Upper lobe of left lung (tissue), 6 donors: Measurements from ENCODE around the gene HP. TPM values are rescaled to one million over a fixed set of nuclear protein-coding genes. Genes with fewer than 3 reads are reported as not detected.

Source experiments
- ATAC-seq, 2 donors: fragments of 200-7000 bp; cut with Tn5 transposase; one replicate each; pipeline ENCODE4 v1.9.1; 2022; ENCODE audit warnings: mild to moderate bottlenecking in 2 of 2, moderate library complexity in 2 of 2; ENCODE audit not compliant: low FRiP score in 2 of 2
- DNase-seq, 2 donors: peaks; one replicate each; pipeline ENCODE4 v3.0.0-alpha.2; 2019 to 2020
- H3K27ac ChIP-seq, 4 donors: fragments of 200-600 bp; sonication (generic); one replicate each; pipeline ENCODE4 v1.5.1; 2016 to 2019
- H3K27me3 ChIP-seq, 4 donors: fragments of 200-600 bp; sonication (generic); one replicate each; pipeline ENCODE4 v1.5.1; 2017 to 2019
- H3K36me3 ChIP-seq, 4 donors: fragments of 200-600 bp; sonication (generic); one replicate each; pipeline ENCODE4 v1.5.1; 2016 to 2019
- H3K4me1 ChIP-seq, 4 donors: fragments of 200-600 bp; sonication (generic); one replicate each; pipeline ENCODE4 v1.5.1; 2018 to 2019
- H3K4me3 ChIP-seq, 4 donors: fragments of 200-600 bp; sonication (generic); one replicate each; pipeline ENCODE4 v1.5.1; 2017 to 2019; ENCODE audit warnings: mild to moderate bottlenecking in 2 of 4, moderate library complexity in 1 of 4
- H3K9me3 ChIP-seq, 4 donors: fragments of 200-600 bp; sonication (generic); one replicate each; pipeline ENCODE4 v1.5.1; 2018 to 2019
- EP300 ChIP-seq, 4 donors: sonication (generic); formaldehyde crosslinking; IDR thresholded peaks; one replicate each; pipeline ENCODE4 v1.5.1; 2017; ENCODE audit warnings: antibody characterized with exemption in 4 of 4, control low read depth in 2 of 4
- POLR2A ChIP-seq, 4 donors: fragments of 450-650 bp; IDR thresholded peaks; one replicate each; pipeline ENCODE4 v1.5.1; 2016 to 2017; ENCODE audit warnings: antibody characterized with exemption in 4 of 4, mild to moderate bottlenecking in 2 of 4
- POLR2AphosphoS5 ChIP-seq, 2 donors: sonication (generic); formaldehyde crosslinking; IDR thresholded peaks; one replicate each; pipeline ENCODE4 v1.5.1; 2017; ENCODE audit warnings: antibody characterized with exemption in 2 of 2
- WGBS, 2 donors: methylation state at CpG; one replicate each; pipeline ENCODE4 v1.1.5; 2017 to 2018; 5-methylcytosine and 5-hydroxymethylcytosine counted together
- total RNA-seq, 6 donors: library from RNA; depleted of rRNA in 4 of 6; stranded (reverse); fragments of >200 nt in 4 of 6; gene quantifications; one replicate each; pipeline versions ENCODE4 v1.1.0 to v1.2.1, GENCODE V29; 2016 to 2021
- TF ChIP-seq, protein P1 (sequence below), 6 experiments: fragments of 450-650 bp in 4 of 6; fragments of 200-600 bp in 2 of 6; sonication (generic) in 2 of 6; IDR thresholded peaks; one replicate each; pipeline ENCODE4 v1.5.1; 2016 to 2019; ENCODE audit warnings: antibody characterized with exemption in 6 of 6
- donor health status: DM: no; HTN: no; CAD: no; lungs with moderate emphysema.
- donor health status: DM: no; HTN: yes; CAD: no; lungs with severe emphysema.

Gene HP
- total RNA-seq, 6 donors from 2014 or later = 13.7 to 132 (median 40.0) TPM

DNA sequence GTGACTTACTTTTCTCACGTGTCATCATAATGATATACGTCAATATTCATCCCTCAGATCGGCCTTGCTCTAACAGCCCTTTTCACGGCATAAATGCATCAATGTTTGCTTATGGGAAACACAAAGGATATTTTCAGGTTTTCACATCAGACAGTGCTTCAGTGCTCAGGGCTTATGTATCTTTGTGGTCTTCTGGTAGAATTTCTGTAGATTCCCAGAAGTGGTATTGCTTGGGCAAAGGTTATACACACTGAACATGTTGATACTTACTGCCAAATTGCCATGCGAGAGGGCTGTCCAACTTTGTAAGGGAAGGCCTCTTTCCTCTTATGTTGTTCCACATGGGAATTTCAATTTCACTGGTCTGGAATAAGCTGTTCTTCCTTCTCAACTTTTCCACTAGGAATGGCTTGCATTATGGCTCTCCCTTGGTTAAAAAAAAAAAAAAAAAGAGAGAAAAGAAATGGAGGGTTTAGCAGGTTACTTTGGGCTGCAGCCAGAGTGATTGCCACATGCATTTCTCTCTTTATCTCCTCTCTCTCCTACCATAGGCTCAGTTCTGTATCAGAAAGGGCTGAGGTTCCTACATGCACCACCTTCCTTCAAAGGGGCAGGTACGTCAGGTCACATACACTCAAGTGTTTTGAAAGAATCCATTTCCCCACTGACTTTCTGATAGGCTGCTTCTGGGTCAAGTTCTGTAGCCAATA, 26.5 kb upstream of the HP start:
- Histone ChIP-seq H3K27ac (no peak overlapping the region), H3K4me3 (no peak overlapping the region), H3K9me3 (no peaks in the 10 kb centered on the region), H3K4me1 (no peaks in the 10 kb centered on the region), H3K27me3 (no peaks in the 10 kb centered on the region), H3K36me3 (peaks cover 0 to 42% (median 18%) of the 10 kb centered on the region in 4 donors)
- TF ChIP-seq, protein P1, sequence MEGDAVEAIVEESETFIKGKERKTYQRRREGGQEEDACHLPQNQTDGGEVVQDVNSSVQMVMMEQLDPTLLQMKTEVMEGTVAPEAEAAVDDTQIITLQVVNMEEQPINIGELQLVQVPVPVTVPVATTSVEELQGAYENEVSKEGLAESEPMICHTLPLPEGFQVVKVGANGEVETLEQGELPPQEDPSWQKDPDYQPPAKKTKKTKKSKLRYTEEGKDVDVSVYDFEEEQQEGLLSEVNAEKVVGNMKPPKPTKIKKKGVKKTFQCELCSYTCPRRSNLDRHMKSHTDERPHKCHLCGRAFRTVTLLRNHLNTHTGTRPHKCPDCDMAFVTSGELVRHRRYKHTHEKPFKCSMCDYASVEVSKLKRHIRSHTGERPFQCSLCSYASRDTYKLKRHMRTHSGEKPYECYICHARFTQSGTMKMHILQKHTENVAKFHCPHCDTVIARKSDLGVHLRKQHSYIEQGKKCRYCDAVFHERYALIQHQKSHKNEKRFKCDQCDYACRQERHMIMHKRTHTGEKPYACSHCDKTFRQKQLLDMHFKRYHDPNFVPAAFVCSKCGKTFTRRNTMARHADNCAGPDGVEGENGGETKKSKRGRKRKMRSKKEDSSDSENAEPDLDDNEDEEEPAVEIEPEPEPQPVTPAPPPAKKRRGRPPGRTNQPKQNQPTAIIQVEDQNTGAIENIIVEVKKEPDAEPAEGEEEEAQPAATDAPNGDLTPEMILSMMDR (IDR thresholded peaks at IDR 0.05) = no peak
- TF ChIP-seq POLR2AphosphoS5 (IDR thresholded peaks at IDR 0.05) (no peak), POLR2A (IDR thresholded peaks at IDR 0.05) (no peak), EP300 (IDR thresholded peaks at IDR 0.05) (no peak)
- DNase-seq (no peak), ATAC-seq (no peak)
- WGBS, 2 donors = 91 to 94% methylated on average over 6 of the region's 6 CpGs

DNA sequence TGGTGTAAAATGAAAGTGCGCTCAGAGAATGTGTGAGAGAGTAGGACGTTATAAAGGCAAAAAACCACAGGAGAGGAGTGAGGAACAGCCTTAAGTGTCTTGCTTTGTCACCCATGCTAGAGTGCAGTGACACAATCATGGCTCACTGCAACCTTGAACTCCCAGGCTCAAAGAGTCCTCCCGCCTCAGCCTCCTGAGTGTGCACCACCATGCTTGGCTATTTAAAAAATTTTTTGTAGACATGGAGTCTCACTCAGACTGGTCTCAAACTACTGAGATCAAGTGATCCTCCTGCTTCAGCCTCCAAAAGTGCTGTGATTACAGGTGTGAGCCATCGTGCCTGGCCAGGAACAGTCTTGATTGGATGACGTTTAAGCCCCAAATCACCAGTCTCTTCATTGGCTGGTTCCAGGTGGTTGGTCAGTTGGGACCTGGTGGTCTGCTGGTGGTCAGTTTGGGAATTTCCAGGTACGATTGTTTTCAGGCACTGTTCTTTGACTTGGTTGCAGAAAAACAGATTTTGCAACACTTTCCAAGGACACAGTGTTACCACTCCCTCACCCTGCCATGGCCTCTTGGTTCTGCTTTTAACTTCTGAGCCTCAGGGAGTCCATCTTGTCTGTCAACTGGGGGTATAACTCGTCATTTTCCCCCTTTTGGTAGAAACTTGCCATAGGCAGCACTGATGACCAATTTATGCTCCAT, 24.6 kb upstream of the HP start:
- Histone ChIP-seq H3K4me1 (no peaks in the 10 kb centered on the region), H3K27me3 (no peaks in the 10 kb centered on the region), H3K36me3 (peaks cover 0 to 24% (median 8%) of the 10 kb centered on the region in 4 donors), H3K9me3 (no peaks in the 10 kb centered on the region), H3K27ac (no peak overlapping the region), H3K4me3 (no peak overlapping the region)
- ATAC-seq = no peak
- no peak for DNase-seq
- TF ChIP-seq, protein P1 (IDR thresholded peaks at IDR 0.05) = no peak
- TF ChIP-seq EP300 (IDR thresholded peaks at IDR 0.05) (no peak), POLR2A (IDR thresholded peaks at IDR 0.05) (no peak), POLR2AphosphoS5 (IDR thresholded peaks at IDR 0.05) (no peak)
- WGBS, 2 donors = 92 to 94% methylated on average over 7 of the region's 7 CpGs

DNA sequence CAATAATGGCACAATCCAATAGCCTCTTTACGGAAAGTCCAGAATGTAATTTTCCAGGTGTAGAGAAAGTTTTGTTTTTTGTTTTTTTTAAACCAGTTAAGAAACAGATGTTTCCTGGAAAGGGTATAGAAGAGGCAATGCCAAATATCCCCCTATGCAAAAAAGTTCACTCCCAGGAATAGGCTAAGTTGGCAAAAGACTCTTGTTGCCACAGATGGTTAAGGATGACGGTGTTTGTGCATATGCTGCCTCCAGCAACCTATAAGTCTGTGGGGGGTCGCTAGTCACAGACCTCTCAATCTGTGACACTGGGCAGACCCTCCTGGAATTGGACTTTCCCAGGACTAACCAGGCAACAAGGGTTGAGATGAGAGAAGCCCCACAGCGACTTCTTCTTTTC, 20.9 kb upstream of the HP start:
- ATAC-seq (no peak), DNase-seq (no peak)
- peaks cover 0 to 9% (median 2%) of the 10 kb centered on the region in 4 donors for H3K36me3 ChIP-seq
- H3K4me1 ChIP-seq = no peaks in the 10 kb centered on the region
- no peak overlapping the region for H3K27ac ChIP-seq
- H3K9me3 ChIP-seq = no peaks in the 10 kb centered on the region
- TF ChIP-seq EP300 (IDR thresholded peaks at IDR 0.05) (no peak), POLR2A (IDR thresholded peaks at IDR 0.05) (no peak), POLR2AphosphoS5 (IDR thresholded peaks at IDR 0.05) (no peak)
- TF ChIP-seq, protein P1 (IDR thresholded peaks at IDR 0.05) = no peak
- no peaks in the 10 kb centered on the region for H3K27me3 ChIP-seq
- H3K4me3 ChIP-seq = no peak overlapping the region
- WGBS, 2 donors = 88 to 95% methylated on average over 4 of the region's 4 CpGs

DNA sequence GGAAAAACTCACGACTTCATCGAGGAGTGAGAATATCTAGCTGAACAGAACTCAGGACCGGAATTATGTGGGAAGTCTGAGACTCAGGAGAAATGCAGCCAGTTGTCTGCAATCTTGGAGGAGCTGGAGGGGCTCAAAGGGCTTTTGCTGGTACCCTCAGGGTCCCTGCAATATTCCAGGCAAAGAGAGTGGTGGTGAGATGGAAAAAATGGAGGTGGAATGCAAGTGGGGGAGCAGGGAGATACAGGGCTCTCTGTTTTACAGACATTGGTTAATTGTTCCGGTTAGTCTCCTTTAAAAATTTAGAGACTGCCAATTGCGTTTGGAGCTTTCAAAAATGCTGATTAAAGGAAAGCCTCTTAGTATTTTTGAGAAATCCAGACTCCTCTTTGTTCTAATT, 18.2 kb upstream of the HP start:
- WGBS, 2 donors = 82 to 93% methylated on average over 5 of the region's 5 CpGs
- DNase-seq (no peak), ATAC-seq (no peak)
- Histone ChIP-seq H3K27ac (no peak overlapping the region), H3K4me3 (no peak overlapping the region), H3K9me3 (no peaks in the 10 kb centered on the region), H3K27me3 (no peaks in the 10 kb centered on the region), H3K36me3 (peaks cover 0 to 9% (median 2%) of the 10 kb centered on the region in 4 donors), H3K4me1 (no peaks in the 10 kb centered on the region)
- TF ChIP-seq EP300 (IDR thresholded peaks at IDR 0.05) = no peak
- TF ChIP-seq, protein P1 (IDR thresholded peaks at IDR 0.05) = no peak
- TF ChIP-seq POLR2A (IDR thresholded peaks at IDR 0.05) = no peak
- no peak for TF ChIP-seq POLR2AphosphoS5 (IDR thresholded peaks at IDR 0.05)
